HL-60/S4 treated with retinoic acid at 250 ng/mL for 4 days and 3 days (cell line): ENCODE data around the gene ACOT11.
"Not testable (repeated sequence)": the region's sequence is repeated elsewhere in the genome, so short reads cannot be mapped to it uniquely, and the experiment has no call there.

Experiments
- in situ Hi-C: fragments of 300-500 bp; cut with MboI; formaldehyde crosslinking; loops from 2 replicates; pipeline ENCODE4 v1.7.0; 2022; ENCODE audit warnings: low sequenced_read_pairs

The ACOT11 gene

GRCh38 chr1:54536656-54537055 lies 11.4 kb upstream of the ACOT11 start:
- in situ Hi-C loops = not testable (repeated sequence)

- in situ Hi-C loops = no loop called here
Observed at GRCh38 chr1:54537611-54538010, 10.4 kb upstream of the ACOT11 start.

- in situ Hi-C loops = no loop called here
Observed at GRCh38 chr1:54538538-54538937, 9.5 kb upstream of the ACOT11 start.

- in situ Hi-C loops = no loop called here
Observed at GRCh38 chr1:54540582-54541295, 7.3 kb upstream of the ACOT11 start.

- in situ Hi-C loops = no loop called here
Observed at GRCh38 chr1:54542120-54542961, 5.7 kb upstream of the ACOT11 start.

GRCh38 chr1:54542962-54543539 lies 5.0 kb upstream of the ACOT11 start:
- in situ Hi-C loops = no loop called here

- in situ Hi-C loops = no loop called here
Observed at GRCh38 chr1:54543729-54544496, 4.1 kb upstream of the ACOT11 start.

- in situ Hi-C loops = no loop called here
Observed at GRCh38 chr1:54545916-54546635, 2.0 kb upstream of the ACOT11 start.

GRCh38 chr1:54546651-54547401 lies 1.2 kb upstream of the ACOT11 start:
- in situ Hi-C loops = no loop called here

- in situ Hi-C loops = no loop called here
Observed at GRCh38 chr1:54548389-54549044, 489 bp downstream of the ACOT11 start.

GRCh38 chr1:54549181-54549924 lies 1.3 kb downstream of the ACOT11 start:
- in situ Hi-C loops = no loop called here

GRCh38 chr1:54551891-54552290 lies 3.9 kb downstream of the ACOT11 start:
- in situ Hi-C loops = no loop called here

- in situ Hi-C loops = no loop called here
Observed at GRCh38 chr1:54553602-54554313, 5.7 kb downstream of the ACOT11 start.

GRCh38 chr1:54556110-54556509 lies 8.1 kb downstream of the ACOT11 start:
- in situ Hi-C loops = no loop called here

GRCh38 chr1:54557671-54558355 lies 9.8 kb downstream of the ACOT11 start:
- in situ Hi-C loops = no loop called here

GRCh38 chr1:54558434-54559030 lies 10.5 kb downstream of the ACOT11 start:
- in situ Hi-C loops = no loop called here

- in situ Hi-C loops = no loop called here
Observed at GRCh38 chr1:54559111-54559548, 11.1 kb downstream of the ACOT11 start.
